K562 (cell line): ENCODE measurements around the gene CAPN10.

Experiments
- BCOR ChIP-seq: fragments of 450-650 bp; IDR thresholded peaks from 2 replicates; pipeline ENCODE4 v1.6.1; 2016
- CREM ChIP-seq: IDR thresholded peaks from 2 replicates; pipeline ENCODE4 v1.6.1; 2014; ENCODE audit warnings: antibody characterized with exemption, low read depth
- FOXA1 ChIP-seq: fragments of 450-650 bp; IDR thresholded peaks from 2 replicates; pipeline ENCODE4 v1.6.1; 2016; ENCODE audit warnings: mild to moderate bottlenecking, borderline replicate concordance
- FOXP1 ChIP-seq: sonication (generic); formaldehyde crosslinking; IDR thresholded peaks from 2 replicates; pipeline ENCODE4 v1.8.0; 2022; ENCODE audit warnings: mild to moderate bottlenecking, missing genetic modification reagents
- GABPA ChIP-seq: fragments of 200-800 bp; sonication (Bioruptor generic); conservative IDR thresholded peaks from 2 replicates; pipeline ENCODE4 v1.6.1; 2016; ENCODE audit warnings: low read depth, missing genetic modification characterization, missing compliant biosample characterization
- HEY1 ChIP-seq: fragments of 250-450 bp; sonication (Bioruptor Pico); IDR thresholded peaks from 2 replicates; pipeline ENCODE4 v1.5.0; 2020; ENCODE audit warnings: mild to moderate bottlenecking, moderate library complexity, borderline replicate concordance
- NR3C1 ChIP-seq: sonication (generic); formaldehyde crosslinking; IDR thresholded peaks from 2 replicates; pipeline ENCODE4 v1.8.1; 2022; ENCODE audit warnings: missing genetic modification reagents
- PCBP1 ChIP-seq: fragments of 200-400 bp; formaldehyde crosslinking; IDR thresholded peaks from 2 replicates; pipeline ENCODE4 v1.6.1; 2018; ENCODE audit warnings: mild to moderate bottlenecking, low read depth, low read length; ENCODE audit not compliant: poor library complexity, severe bottlenecking
- POLR2AphosphoS5 ChIP-seq: IDR thresholded peaks from 2 replicates; pipeline ENCODE4 v1.6.1; 2011; ENCODE audit warnings: mild to moderate bottlenecking, low read depth, low read length, moderate library complexity; ENCODE audit not compliant: control insufficient read depth, insufficient read depth
- TF ChIP-seq, protein P1 (sequence below), 2 experiments: fragments of 450-650 bp; formaldehyde crosslinking in 1 of 2; IDR thresholded peaks; 2 replicates each; pipeline versions ENCODE4 v1.4.0 to v1.6.1; 2014 to 2020; ENCODE audit warnings: mild to moderate bottlenecking in 2 of 2, borderline replicate concordance in 1 of 2, low read depth in 1 of 2
- TF ChIP-seq, protein P2 (sequence below): IDR thresholded peaks from 3 replicates; pipeline ENCODE4 v1.6.1; 2011; ENCODE audit warnings: borderline replicate concordance, mild to moderate bottlenecking; ENCODE audit not compliant: insufficient read length, insufficient read depth

DNA sequence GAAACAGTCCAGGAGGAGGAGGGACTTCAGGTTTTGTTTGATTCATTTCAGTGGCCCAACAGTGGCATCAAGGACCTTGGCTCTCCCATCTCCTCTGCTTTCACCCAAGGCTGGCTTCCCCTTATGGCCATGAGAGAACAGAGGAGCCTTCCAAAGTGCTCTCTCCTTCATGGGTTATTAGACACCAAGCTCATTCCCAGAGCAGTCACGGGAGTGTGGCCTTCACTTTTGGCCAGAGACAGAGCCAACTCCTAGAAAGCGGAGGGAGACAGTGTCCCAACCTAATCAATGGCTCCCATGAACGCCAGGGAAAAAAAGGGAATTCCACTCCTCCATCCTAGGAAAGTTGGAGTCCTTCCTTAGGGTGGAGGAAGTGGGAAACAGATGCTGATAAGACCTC is 27.2 kb upstream of the CAPN10 start:
- 0 out of 2 replicates have a peak, but pooled peaks have one; percentile 8 for TF ChIP-seq POLR2AphosphoS5
- no peak for TF ChIP-seq FOXP1
- no peak for TF ChIP-seq GABPA
- TF ChIP-seq, protein P1, sequence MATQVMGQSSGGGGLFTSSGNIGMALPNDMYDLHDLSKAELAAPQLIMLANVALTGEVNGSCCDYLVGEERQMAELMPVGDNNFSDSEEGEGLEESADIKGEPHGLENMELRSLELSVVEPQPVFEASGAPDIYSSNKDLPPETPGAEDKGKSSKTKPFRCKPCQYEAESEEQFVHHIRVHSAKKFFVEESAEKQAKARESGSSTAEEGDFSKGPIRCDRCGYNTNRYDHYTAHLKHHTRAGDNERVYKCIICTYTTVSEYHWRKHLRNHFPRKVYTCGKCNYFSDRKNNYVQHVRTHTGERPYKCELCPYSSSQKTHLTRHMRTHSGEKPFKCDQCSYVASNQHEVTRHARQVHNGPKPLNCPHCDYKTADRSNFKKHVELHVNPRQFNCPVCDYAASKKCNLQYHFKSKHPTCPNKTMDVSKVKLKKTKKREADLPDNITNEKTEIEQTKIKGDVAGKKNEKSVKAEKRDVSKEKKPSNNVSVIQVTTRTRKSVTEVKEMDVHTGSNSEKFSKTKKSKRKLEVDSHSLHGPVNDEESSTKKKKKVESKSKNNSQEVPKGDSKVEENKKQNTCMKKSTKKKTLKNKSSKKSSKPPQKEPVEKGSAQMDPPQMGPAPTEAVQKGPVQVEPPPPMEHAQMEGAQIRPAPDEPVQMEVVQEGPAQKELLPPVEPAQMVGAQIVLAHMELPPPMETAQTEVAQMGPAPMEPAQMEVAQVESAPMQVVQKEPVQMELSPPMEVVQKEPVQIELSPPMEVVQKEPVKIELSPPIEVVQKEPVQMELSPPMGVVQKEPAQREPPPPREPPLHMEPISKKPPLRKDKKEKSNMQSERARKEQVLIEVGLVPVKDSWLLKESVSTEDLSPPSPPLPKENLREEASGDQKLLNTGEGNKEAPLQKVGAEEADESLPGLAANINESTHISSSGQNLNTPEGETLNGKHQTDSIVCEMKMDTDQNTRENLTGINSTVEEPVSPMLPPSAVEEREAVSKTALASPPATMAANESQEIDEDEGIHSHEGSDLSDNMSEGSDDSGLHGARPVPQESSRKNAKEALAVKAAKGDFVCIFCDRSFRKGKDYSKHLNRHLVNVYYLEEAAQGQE (IDR thresholded peaks at IDR 0.05; ENCODE audit: borderline replicate concordance) = no peak
- TF ChIP-seq, protein P1 (CRISPR knock-in tag; IDR thresholded peaks at IDR 0.05; ENCODE audit: low read depth) = no peak
- no peak for TF ChIP-seq HEY1 (CRISPR knock-in tag)
- no peak for TF ChIP-seq BCOR
- no peak for TF ChIP-seq NR3C1 (CRISPR knock-in tag)
- TF ChIP-seq CREM = no peak
- TF ChIP-seq, protein P2, sequence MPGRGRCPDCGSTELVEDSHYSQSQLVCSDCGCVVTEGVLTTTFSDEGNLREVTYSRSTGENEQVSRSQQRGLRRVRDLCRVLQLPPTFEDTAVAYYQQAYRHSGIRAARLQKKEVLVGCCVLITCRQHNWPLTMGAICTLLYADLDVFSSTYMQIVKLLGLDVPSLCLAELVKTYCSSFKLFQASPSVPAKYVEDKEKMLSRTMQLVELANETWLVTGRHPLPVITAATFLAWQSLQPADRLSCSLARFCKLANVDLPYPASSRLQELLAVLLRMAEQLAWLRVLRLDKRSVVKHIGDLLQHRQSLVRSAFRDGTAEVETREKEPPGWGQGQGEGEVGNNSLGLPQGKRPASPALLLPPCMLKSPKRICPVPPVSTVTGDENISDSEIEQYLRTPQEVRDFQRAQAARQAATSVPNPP = no peak
- no peak for TF ChIP-seq FOXA1
- TF ChIP-seq PCBP1 = no peak
